Spleen (tissue), 11 donors: ENCODE results near the gene IL12RB2. TPM values are rescaled to one million over a fixed set of nuclear protein-coding genes. Genes with fewer than 3 reads are reported as not detected.

Experiments used
- DNase-seq: peaks from one replicate; pipeline ENCODE4 v3.0.0-alpha.2; 2020
- H3K27ac ChIP-seq, 8 donors: fragments of 200-600 bp; sonication (generic) in 7 of 8; 1 replicate in 4 of 8; 2 replicates in 4 of 8; pipeline versions ENCODE4 v1.5.0 to v1.8.0; 2016 to 2021; ENCODE audit warnings: inconsistent platforms in 4 of 8, mild to moderate bottlenecking in 4 of 8, moderate library complexity in 1 of 8
- H3K27me3 ChIP-seq, 7 donors: fragments of 200-600 bp; sonication (generic) in 6 of 7; replicated peaks in 1 of 7; 1 replicate in 4 of 7; 2 replicates in 3 of 7; pipeline versions ENCODE4 v1.5.0 to v1.8.0; 2016 to 2021; ENCODE audit warnings: inconsistent platforms in 3 of 7, mild to moderate bottlenecking in 1 of 7
- H3K36me3 ChIP-seq, 6 donors: fragments of 200-600 bp; sonication (generic) in 5 of 6; 1 replicate in 4 of 6; 2 replicates in 2 of 6; pipeline versions ENCODE4 v1.5.0 to v1.8.0; 2016 to 2021; ENCODE audit warnings: inconsistent platforms in 2 of 6
- H3K4me1 ChIP-seq, 6 donors: fragments of 200-600 bp; sonication (generic) in 5 of 6; 1 replicate in 3 of 6; 2 replicates in 3 of 6; pipeline versions ENCODE4 v1.5.0 to v1.8.0; 2016 to 2021; ENCODE audit warnings: inconsistent platforms in 3 of 6
- H3K4me3 ChIP-seq, 8 donors: fragments of 200-600 bp; sonication (generic) in 7 of 8; 1 replicate in 4 of 8; 2 replicates in 4 of 8; pipeline versions ENCODE4 v1.5.0 to v1.8.0; 2016 to 2021; ENCODE audit warnings: inconsistent platforms in 4 of 8, mild to moderate bottlenecking in 4 of 8, moderate library complexity in 2 of 8
- H3K9me3 ChIP-seq, 8 donors: fragments of 200-600 bp; sonication (generic) in 7 of 8; 1 replicate in 4 of 8; 2 replicates in 4 of 8; pipeline versions ENCODE4 v1.5.0 to v1.8.0; 2016 to 2021; ENCODE audit warnings: inconsistent platforms in 4 of 8
- CTCF ChIP-seq, 11 experiments: fragments of 200-600 bp in 7 of 11; fragments of 450-650 bp in 4 of 11; sonication (generic) in 4 of 11; IDR thresholded peaks in 8 of 11; conservative IDR thresholded peaks in 3 of 11; 1 replicate in 7 of 11; 2 replicates in 4 of 11; pipeline versions ENCODE4 v1.4.0 to v1.8.0; 2016 to 2021; ENCODE audit warnings: antibody characterized with exemption in 11 of 11, inconsistent platforms in 4 of 11, mild to moderate bottlenecking in 1 of 11
- POLR2A ChIP-seq, 3 donors: fragments of 450-650 bp; IDR thresholded peaks; one replicate each; pipeline ENCODE4 v1.5.1; 2017; ENCODE audit warnings: antibody characterized with exemption in 3 of 3, mild to moderate bottlenecking in 1 of 3
- POLR2AphosphoS5 ChIP-seq, 3 donors: sonication (generic); formaldehyde crosslinking; IDR thresholded peaks; one replicate each; pipeline ENCODE4 v1.5.1; 2017; ENCODE audit warnings: antibody characterized with exemption in 3 of 3
- WGBS, 5 donors: extraction: QIAGEN DNeasy Blood & Tissue Kit in 3 of 5; methylation state at CpG; one replicate each; pipeline versions ENCODE4 v1.1.5 to v1.1.7; 2013 to 2018; 5-methylcytosine and 5-hydroxymethylcytosine counted together
- intact Hi-C: fragments of 100-400 bp; cut with DNase I; formaldehyde crosslinking; loops from one replicate; pipeline ENCODE4 v1.15.0; 2023; ENCODE audit warnings: low total_unique reads
- polyA plus RNA-seq, 3 donors: library from polyadenylated mRNA; stranded (reverse); fragments of 200-250 nt; gene quantifications; one replicate each; pipeline ENCODE4 v1.2.1, GENCODE V29; 2013
- total RNA-seq, 7 donors: library from RNA; depleted of rRNA in 3 of 7; stranded (reverse); fragments of >200 nt in 3 of 7; fragmentation: NEBNext Ultra II Directional in 4 of 7; extraction: Animal tissue kit (Norgen Biotek cat#: 25700) in 4 of 7; gene quantifications; one replicate each; pipeline versions ENCODE4 v1.1.0 to v1.2.1, GENCODE V29; 2016 to 2021
- donor health status: healthy with polysubstance abuse.
- donor health status: DM: no; HTN: no; CAD: no; lungs with moderate emphysema.
- donor health status: DM: no; HTN: no; CAD: no.
- donor health status: Bipolar disorder and iron deficiency.
- donor health status: healthy.
- donor health status: DM: no; HTN: no; CAD: no.
- donor health status: DM: yes; HTN: yes; CAD: no.

The IL12RB2 gene
- total and polyA plus RNA-seq, 10 donors = 0.17 to 6.0 (median 1.9) TPM

GRCh38 chr1:67359592-67359991 lies 51.9 kb downstream of the IL12RB2 start:
- no peak overlapping the region for H3K27ac ChIP-seq
- no peaks in the 10 kb centered on the region for H3K9me3 ChIP-seq
- no peak for DNase-seq
- H3K4me1 ChIP-seq = no peaks in the 10 kb centered on the region
- H3K27me3 ChIP-seq = no peaks in the 10 kb centered on the region
- TF ChIP-seq POLR2A (IDR thresholded peaks at IDR 0.05) (no peak), POLR2AphosphoS5 (IDR thresholded peaks at IDR 0.05) (no peak), CTCF (IDR thresholded peaks at IDR 0.05 in 8 of 11, conservative IDR thresholded peaks at IDR 0.05 in 3 of 11) (no peak)
- 33 to 96% (median 88%) methylated on average over 1 of the region's 1 CpG for WGBS, 5 donors
- no peak overlapping the region for H3K4me3 ChIP-seq
- no peaks in the 10 kb centered on the region for H3K36me3 ChIP-seq
- intact Hi-C loops = no loop called here

- Histone ChIP-seq H3K27me3 (no peaks in the 10 kb centered on the region), H3K4me3 (no peak overlapping the region), H3K4me1 (no peaks in the 10 kb centered on the region), H3K27ac (no peak overlapping the region), H3K36me3 (no peaks in the 10 kb centered on the region), H3K9me3 (no peaks in the 10 kb centered on the region)
- intact Hi-C loops = no loop called here
- no peak for DNase-seq
- 79 to 97% (median 92%) methylated on average over 5 of the region's 5 CpGs for WGBS, 5 donors
- TF ChIP-seq POLR2A (IDR thresholded peaks at IDR 0.05) (no peak), POLR2AphosphoS5 (IDR thresholded peaks at IDR 0.05) (no peak), CTCF (IDR thresholded peaks at IDR 0.05 in 8 of 11, conservative IDR thresholded peaks at IDR 0.05 in 3 of 11) (no peak)
Measured at GRCh38 chr1:67361641-67362040, 54.0 kb downstream of the IL12RB2 start.

- no peak overlapping the region for H3K4me3 ChIP-seq
- no peak for DNase-seq
- TF ChIP-seq POLR2A (IDR thresholded peaks at IDR 0.05) = no peak
- no peak for TF ChIP-seq CTCF (IDR thresholded peaks at IDR 0.05 in 8 of 11, conservative IDR thresholded peaks at IDR 0.05 in 3 of 11)
- TF ChIP-seq POLR2AphosphoS5 (IDR thresholded peaks at IDR 0.05) = no peak
- no peaks in the 10 kb centered on the region for H3K36me3 ChIP-seq
- H3K27ac ChIP-seq = no peak overlapping the region
- intact Hi-C loops = no loop called here
- no peaks in the 10 kb centered on the region for H3K27me3 ChIP-seq
- H3K9me3 ChIP-seq = no peaks in the 10 kb centered on the region
- no peaks in the 10 kb centered on the region for H3K4me1 ChIP-seq
- WGBS, 5 donors = 67 to 77% (median 74%) methylated on average over 8 of the region's 8 CpGs
Measured at GRCh38 chr1:67367370-67368045, 59.8 kb downstream of the IL12RB2 start.

- Histone ChIP-seq H3K36me3 (no peaks in the 10 kb centered on the region), H3K27ac (no peak overlapping the region), H3K4me3 (no peak overlapping the region), H3K4me1 (no peaks in the 10 kb centered on the region), H3K9me3 (no peaks in the 10 kb centered on the region), H3K27me3 (no peaks in the 10 kb centered on the region)
- WGBS, 5 donors = 76 to 93% (median 80%) methylated on average over 1 of the region's 1 CpG
- intact Hi-C loops = no loop called here
- TF ChIP-seq POLR2AphosphoS5 (IDR thresholded peaks at IDR 0.05) (no peak), CTCF (IDR thresholded peaks at IDR 0.05 in 8 of 11, conservative IDR thresholded peaks at IDR 0.05 in 3 of 11) (no peak), POLR2A (IDR thresholded peaks at IDR 0.05) (no peak)
- DNase-seq = no peak
Measured at GRCh38 chr1:67368046-67368514, 60.4 kb downstream of the IL12RB2 start.
